Right lobe of liver (tissue), 4 donors: ENCODE data around the gene MFSD6.

Source experiments
- POLR2A ChIP-seq: fragments of 450-650 bp; IDR thresholded peaks from one replicate; pipeline ENCODE4 v1.6.1; 2017; ENCODE audit warnings: antibody characterized with exemption, mild to moderate bottlenecking
- TF ChIP-seq, protein P1 (sequence below), 4 donors: fragments of 200-600 bp in 3 of 4; fragments of 450-650 bp in 1 of 4; IDR thresholded peaks; one replicate each; pipeline versions ENCODE4 v1.5.1 to v1.8.0; 2016 to 2022; ENCODE audit warnings: antibody characterized with exemption in 4 of 4, mild to moderate bottlenecking in 2 of 4
- donor health status: DM: no; HTN: no; CAD: no.
- donor health status: DM: no; HTN: no; CAD: no.
- donor health status: DM: no; HTN: yes; CAD: no.

DNA sequence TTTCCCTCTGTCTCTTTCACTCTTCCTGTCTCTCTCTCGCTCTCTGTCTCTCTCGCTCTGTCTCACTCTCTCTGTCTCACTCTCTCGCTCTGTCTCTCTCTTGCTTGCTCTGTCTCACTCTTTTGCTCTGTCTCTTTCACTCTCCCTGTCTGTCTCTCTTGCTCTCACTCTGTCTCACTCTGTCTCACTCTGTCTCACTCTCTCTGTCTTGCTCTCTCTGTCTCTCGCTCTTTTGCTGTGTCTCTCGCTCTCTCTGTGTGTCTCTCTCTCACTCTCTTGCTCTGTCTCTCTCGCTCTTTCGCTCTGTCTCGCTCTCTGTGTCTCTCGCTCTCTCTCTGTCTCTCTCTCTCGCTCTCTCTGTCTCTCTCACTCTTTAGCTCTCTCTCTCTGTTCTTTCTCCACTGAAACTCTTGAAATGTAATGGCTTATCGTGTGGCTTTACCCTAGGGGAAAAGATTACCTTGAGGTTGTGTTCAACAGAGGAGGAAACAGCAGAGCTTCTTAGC lies 41.9 kb upstream of the MFSD6 start:
- TF ChIP-seq, protein P1, sequence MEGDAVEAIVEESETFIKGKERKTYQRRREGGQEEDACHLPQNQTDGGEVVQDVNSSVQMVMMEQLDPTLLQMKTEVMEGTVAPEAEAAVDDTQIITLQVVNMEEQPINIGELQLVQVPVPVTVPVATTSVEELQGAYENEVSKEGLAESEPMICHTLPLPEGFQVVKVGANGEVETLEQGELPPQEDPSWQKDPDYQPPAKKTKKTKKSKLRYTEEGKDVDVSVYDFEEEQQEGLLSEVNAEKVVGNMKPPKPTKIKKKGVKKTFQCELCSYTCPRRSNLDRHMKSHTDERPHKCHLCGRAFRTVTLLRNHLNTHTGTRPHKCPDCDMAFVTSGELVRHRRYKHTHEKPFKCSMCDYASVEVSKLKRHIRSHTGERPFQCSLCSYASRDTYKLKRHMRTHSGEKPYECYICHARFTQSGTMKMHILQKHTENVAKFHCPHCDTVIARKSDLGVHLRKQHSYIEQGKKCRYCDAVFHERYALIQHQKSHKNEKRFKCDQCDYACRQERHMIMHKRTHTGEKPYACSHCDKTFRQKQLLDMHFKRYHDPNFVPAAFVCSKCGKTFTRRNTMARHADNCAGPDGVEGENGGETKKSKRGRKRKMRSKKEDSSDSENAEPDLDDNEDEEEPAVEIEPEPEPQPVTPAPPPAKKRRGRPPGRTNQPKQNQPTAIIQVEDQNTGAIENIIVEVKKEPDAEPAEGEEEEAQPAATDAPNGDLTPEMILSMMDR (IDR thresholded peaks at IDR 0.05), result no peak
- TF ChIP-seq POLR2A, result no peak
